HEK293 (cell line): ENCODE data around the gene AQP12A.

Experiments
- CTCF ChIA-PET: fragments of 350-600 bp; formaldehyde crosslinking; extraction: SDS; loops from one replicate; lab custom pipeline; 2021; ENCODE audit warnings: antibody characterized with exemption; lab: Yijun Ruan, JAX
- POLR2A ChIA-PET: fragments of 300-600 bp; formaldehyde crosslinking; extraction: SDS; loops from one replicate; lab custom pipeline; 2020; ENCODE audit warnings: antibody characterized with exemption, inconsistent platforms; lab: Yijun Ruan, JAX
- H3K27ac ChIP-seq: fragments of 200-500 bp; sonication (Bioruptor generic); 2 replicates; pipeline ENCODE4 v1.5.1; 2014; ENCODE audit warnings: low read depth, low read length, control low read depth, inconsistent platforms; ENCODE audit errors: extremely low read depth
- H3K36me3 ChIP-seq, 2 experiments: fragments of 200-500 bp in 1 of 2; sonication (Bioruptor generic) in 1 of 2; 1 replicate in 1 of 2; 2 replicates in 1 of 2; pipeline ENCODE4 v1.5.1; 2014 to 2017; ENCODE audit warnings: inconsistent platforms in 2 of 2, low read length in 2 of 2; ENCODE audit not compliant: control insufficient read depth in 2 of 2, insufficient read depth in 1 of 2
- H3K4me1 ChIP-seq: fragments of 200-500 bp; sonication (Bioruptor generic); 2 replicates; pipeline ENCODE4 v1.5.1; 2014; ENCODE audit warnings: mild to moderate bottlenecking, low read length, inconsistent platforms; ENCODE audit not compliant: control insufficient read depth, insufficient read depth
- H3K4me3 ChIP-seq: 2 replicates; pipeline ENCODE4 v1.5.1; 2011; ENCODE audit warnings: low read depth, mild to moderate bottlenecking, control low read depth, low read length, moderate library complexity
- H3K9me3 ChIP-seq: fragments of 200-500 bp; sonication (Bioruptor generic); 2 replicates; pipeline ENCODE4 v1.5.1; 2014; ENCODE audit warnings: low read depth, low read length, inconsistent platforms; ENCODE audit not compliant: control insufficient read depth, insufficient read depth
- GLI2 ChIP-seq: fragments of 450-650 bp; formaldehyde crosslinking; IDR thresholded peaks from 2 replicates; pipeline ENCODE4; 2017; ENCODE audit warnings: missing biosample characterization, missing genetic modification characterization, low read depth, borderline replicate concordance
- HOXA7 ChIP-seq: sonication (generic); formaldehyde crosslinking; IDR thresholded peaks from 2 replicates; pipeline ENCODE4 v1.8.1; 2022; ENCODE audit warnings: missing genetic modification reagents, borderline replicate concordance
- KLF7 ChIP-seq: fragments of 450-650 bp; formaldehyde crosslinking; IDR thresholded peaks from 2 replicates; pipeline ENCODE4 v1.5.1; 2016; ENCODE audit warnings: missing biosample characterization, missing genetic modification characterization, borderline replicate concordance
- SETDB1 ChIP-seq: IDR thresholded peaks from one replicate; pipeline ENCODE4 v1.6.1; 2017; ENCODE audit warnings: mild to moderate bottlenecking, low read length, moderate library complexity, mixed read lengths; ENCODE audit not compliant: insufficient read length
- YY2 ChIP-seq: fragments of 450-650 bp; formaldehyde crosslinking; IDR thresholded peaks from 2 replicates; pipeline ENCODE4 v1.5.1; 2016; ENCODE audit warnings: missing biosample characterization, missing genetic modification characterization
- ZBTB11 ChIP-seq: fragments of 450-650 bp; formaldehyde crosslinking; conservative IDR thresholded peaks from 2 replicates; pipeline ENCODE4 v1.5.1; 2016; ENCODE audit warnings: low read depth, missing biosample characterization, missing genetic modification characterization
- ZEB2 ChIP-seq: fragments of 450-650 bp; formaldehyde crosslinking; IDR thresholded peaks from 2 replicates; pipeline ENCODE4 v1.5.1; 2016; ENCODE audit warnings: missing biosample characterization, missing genetic modification characterization
- ZNF114 ChIP-seq: fragments of 450-650 bp; formaldehyde crosslinking; IDR thresholded peaks from 2 replicates; pipeline ENCODE4 v1.5.0; 2017; ENCODE audit warnings: missing biosample characterization, missing genetic modification characterization
- ZNF239 ChIP-seq: fragments of 450-650 bp; formaldehyde crosslinking; IDR thresholded peaks from 2 replicates; pipeline ENCODE4 v1.5.1; 2016; ENCODE audit warnings: missing biosample characterization, missing genetic modification characterization
- ZNF324 ChIP-seq: fragments of 450-650 bp; formaldehyde crosslinking; IDR thresholded peaks from 2 replicates; pipeline ENCODE4 v1.5.1; 2016; ENCODE audit warnings: missing biosample characterization, missing genetic modification characterization
- ZNF366 ChIP-seq: fragments of 450-650 bp; formaldehyde crosslinking; conservative IDR thresholded peaks from 2 replicates; pipeline ENCODE4 v1.5.1; 2016; ENCODE audit warnings: missing biosample characterization, missing genetic modification characterization
- ZNF501 ChIP-seq: fragments of 450-650 bp; formaldehyde crosslinking; IDR thresholded peaks from 2 replicates; pipeline ENCODE4 v1.5.1; 2016; ENCODE audit warnings: missing biosample characterization, missing genetic modification characterization
- ZNF610 ChIP-seq: fragments of 450-650 bp; formaldehyde crosslinking; IDR thresholded peaks from 2 replicates; pipeline ENCODE4 v1.5.1; 2016; ENCODE audit warnings: missing biosample characterization, missing genetic modification characterization, borderline replicate concordance
- ZNF654 ChIP-seq: fragments of 450-650 bp; formaldehyde crosslinking; IDR thresholded peaks from 2 replicates; pipeline ENCODE4 v1.5.1; 2016; ENCODE audit warnings: low read depth, missing biosample characterization, missing genetic modification characterization
- ZNF677 ChIP-seq: fragments of 450-650 bp; IDR thresholded peaks from 2 replicates; pipeline ENCODE4 v1.5.0; 2018; ENCODE audit warnings: missing biosample characterization, mild to moderate bottlenecking, missing genetic modification characterization, moderate library complexity
- ZNF843 ChIP-seq: fragments of 450-650 bp; formaldehyde crosslinking; IDR thresholded peaks from 2 replicates; pipeline ENCODE4 v1.5.1; 2016; ENCODE audit warnings: missing biosample characterization, missing genetic modification characterization
- TF ChIP-seq, protein P1 (sequence below): fragments of 450-650 bp; formaldehyde crosslinking; optimal IDR thresholded peaks from 2 replicates; pipeline ENCODE3; 2016; ENCODE audit warnings: missing biosample characterization, mild to moderate bottlenecking, missing genetic modification characterization
- TF ChIP-seq, protein P2 (sequence below): fragments of 450-650 bp; formaldehyde crosslinking; IDR thresholded peaks from 2 replicates; pipeline ENCODE4 v1.5.1; 2016; ENCODE audit warnings: missing biosample characterization, missing genetic modification characterization

AQP12A gene

DNA sequence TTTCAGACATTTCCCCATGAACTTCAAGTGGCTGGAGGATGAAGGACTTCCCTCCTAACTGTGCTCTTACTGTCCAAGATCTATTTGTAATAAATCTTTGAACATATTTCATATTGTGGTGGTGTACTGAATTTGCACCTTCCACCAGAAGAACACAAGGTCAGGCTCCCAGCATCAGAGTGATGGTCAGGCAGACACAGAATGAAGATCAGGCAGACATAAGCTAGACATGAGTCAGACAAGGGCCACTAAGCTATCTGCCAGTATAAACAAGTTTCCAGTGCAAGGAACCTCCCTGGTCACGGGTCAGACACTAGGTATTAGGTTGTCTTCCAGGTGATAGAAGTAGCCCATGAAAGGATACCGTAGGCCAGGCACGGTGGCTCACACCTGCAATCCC lies 29.0 kb upstream of the AQP12A start:
- Histone ChIP-seq H3K36me3 (no peaks in the 10 kb centered on the region), H3K4me1 (no peaks in the 10 kb centered on the region), H3K4me3 (no peak overlapping the region), H3K9me3 (no peaks in the 10 kb centered on the region), H3K27ac (no peak overlapping the region)
- POLR2A ChIA-PET, result no interaction called here
- CTCF ChIA-PET, result no interaction called here
- TF ChIP-seq ZNF239 (tag by site-specific recombination) (no peak), ZNF366 (tag by site-specific recombination) (no peak), YY2 (no peak), ZNF324 (tag by site-specific recombination) (no peak), ZNF677 (tag by site-specific recombination) (no peak), ZNF114 (tag by site-specific recombination) (no peak), ZEB2 (no peak), GLI2 (tag by site-specific recombination) (no peak), ZBTB11 (tag by site-specific recombination) (no peak), ZNF654 (tag by site-specific recombination) (no peak), ZNF843 (no peak)
- TF ChIP-seq, protein P1, sequence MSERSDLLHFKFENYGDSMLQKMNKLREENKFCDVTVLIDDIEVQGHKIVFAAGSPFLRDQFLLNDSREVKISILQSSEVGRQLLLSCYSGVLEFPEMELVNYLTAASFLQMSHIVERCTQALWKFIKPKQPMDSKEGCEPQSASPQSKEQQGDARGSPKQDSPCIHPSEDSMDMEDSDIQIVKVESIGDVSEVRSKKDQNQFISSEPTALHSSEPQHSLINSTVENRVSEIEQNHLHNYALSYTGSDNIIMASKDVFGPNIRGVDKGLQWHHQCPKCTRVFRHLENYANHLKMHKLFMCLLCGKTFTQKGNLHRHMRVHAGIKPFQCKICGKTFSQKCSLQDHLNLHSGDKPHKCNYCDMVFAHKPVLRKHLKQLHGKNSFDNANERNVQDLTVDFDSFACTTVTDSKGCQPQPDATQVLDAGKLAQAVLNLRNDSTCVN, result no peak
- TF ChIP-seq, protein P2, sequence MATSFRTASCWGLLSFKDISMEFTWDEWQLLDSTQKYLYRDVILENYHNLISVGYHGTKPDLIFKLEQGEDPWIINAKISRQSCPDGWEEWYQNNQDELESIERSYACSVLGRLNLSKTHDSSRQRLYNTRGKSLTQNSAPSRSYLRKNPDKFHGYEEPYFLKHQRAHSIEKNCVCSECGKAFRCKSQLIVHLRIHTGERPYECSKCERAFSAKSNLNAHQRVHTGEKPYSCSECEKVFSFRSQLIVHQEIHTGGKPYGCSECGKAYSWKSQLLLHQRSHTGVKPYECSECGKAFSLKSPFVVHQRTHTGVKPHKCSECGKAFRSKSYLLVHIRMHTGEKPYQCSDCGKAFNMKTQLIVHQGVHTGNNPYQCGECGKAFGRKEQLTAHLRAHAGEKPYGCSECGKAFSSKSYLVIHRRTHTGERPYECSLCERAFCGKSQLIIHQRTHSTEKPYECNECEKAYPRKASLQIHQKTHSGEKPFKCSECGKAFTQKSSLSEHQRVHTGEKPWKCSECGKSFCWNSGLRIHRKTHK (tag by site-specific recombination), result no peak
- TF ChIP-seq, all 188 proteins: peak for 0

GRCh38 chr2:240663546-240664190 lies 28.0 kb upstream of the AQP12A start:
- no peaks in the 10 kb centered on the region for H3K36me3 ChIP-seq
- H3K4me1 ChIP-seq, result no peaks in the 10 kb centered on the region
- no peak overlapping the region for H3K4me3 ChIP-seq
- no peaks in the 10 kb centered on the region for H3K9me3 ChIP-seq
- POLR2A ChIA-PET, result no interaction called here
- no peak overlapping the region for H3K27ac ChIP-seq
- TF ChIP-seq ZNF501 (tag by site-specific recombination) (no peak), ZNF610 (tag by site-specific recombination) (no peak), ZNF843 (no peak), HOXA7 (CRISPR knock-in tag) (no peak)
- TF ChIP-seq, all 188 proteins: peak for 0
- CTCF ChIA-PET, result no interaction called here

- CTCF ChIA-PET, result no interaction called here
- Histone ChIP-seq H3K36me3 (no peaks in the 10 kb centered on the region), H3K9me3 (no peaks in the 10 kb centered on the region), H3K27ac (no peak overlapping the region), H3K4me3 (no peak overlapping the region), H3K4me1 (no peaks in the 10 kb centered on the region)
- POLR2A ChIA-PET, result no interaction called here
- TF ChIP-seq KLF7 (no peak), SETDB1 (peak; percentile 67)
Observed at GRCh38 chr2:240664622-240665021, 27.0 kb upstream of the AQP12A start.
